ENCODE results near the gene COL25A1. TPM values are rescaled to one million over a fixed set of nuclear protein-coding genes. Genes with fewer than 3 reads are reported as not detected.
"Not testable (repeated sequence)": the region's sequence is repeated elsewhere in the genome, so short reads cannot be mapped to it uniquely, and the experiment has no call there.

COL25A1 gene
- polyA plus RNA-seq, 1 experiment: not detected

DNA sequence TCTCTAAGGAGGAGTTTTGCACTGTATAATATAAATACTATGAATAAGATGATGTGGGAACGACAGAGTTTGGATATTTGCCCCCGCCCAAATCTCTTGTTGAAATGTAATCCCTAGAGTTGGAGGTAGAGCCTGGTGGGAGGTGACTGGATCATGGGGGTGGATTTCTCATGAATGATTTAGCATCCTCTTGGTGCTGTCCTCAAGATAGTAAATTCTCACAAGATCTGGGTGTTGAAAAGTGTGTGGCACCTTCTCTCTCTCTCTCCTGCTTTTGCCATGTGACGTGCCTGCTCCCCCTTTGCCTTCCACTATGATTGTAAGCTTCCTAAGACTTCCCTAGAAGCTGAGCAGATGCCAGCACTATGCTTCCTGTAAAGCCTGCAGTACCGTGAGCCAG, 298.0 kb downstream of the COL25A1 start:
- H3K27me3 ChIP-seq (ENCODE audit: control insufficient read depth, insufficient read depth, low read length): peaks cover 1% of the 10 kb centered on the region; the same call in 1 of the 2 replicates
- POLR2A ChIA-PET: no interaction called here
- TF ChIP-seq, protein P1, sequence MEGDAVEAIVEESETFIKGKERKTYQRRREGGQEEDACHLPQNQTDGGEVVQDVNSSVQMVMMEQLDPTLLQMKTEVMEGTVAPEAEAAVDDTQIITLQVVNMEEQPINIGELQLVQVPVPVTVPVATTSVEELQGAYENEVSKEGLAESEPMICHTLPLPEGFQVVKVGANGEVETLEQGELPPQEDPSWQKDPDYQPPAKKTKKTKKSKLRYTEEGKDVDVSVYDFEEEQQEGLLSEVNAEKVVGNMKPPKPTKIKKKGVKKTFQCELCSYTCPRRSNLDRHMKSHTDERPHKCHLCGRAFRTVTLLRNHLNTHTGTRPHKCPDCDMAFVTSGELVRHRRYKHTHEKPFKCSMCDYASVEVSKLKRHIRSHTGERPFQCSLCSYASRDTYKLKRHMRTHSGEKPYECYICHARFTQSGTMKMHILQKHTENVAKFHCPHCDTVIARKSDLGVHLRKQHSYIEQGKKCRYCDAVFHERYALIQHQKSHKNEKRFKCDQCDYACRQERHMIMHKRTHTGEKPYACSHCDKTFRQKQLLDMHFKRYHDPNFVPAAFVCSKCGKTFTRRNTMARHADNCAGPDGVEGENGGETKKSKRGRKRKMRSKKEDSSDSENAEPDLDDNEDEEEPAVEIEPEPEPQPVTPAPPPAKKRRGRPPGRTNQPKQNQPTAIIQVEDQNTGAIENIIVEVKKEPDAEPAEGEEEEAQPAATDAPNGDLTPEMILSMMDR (IDR thresholded peaks at IDR 0.05; ENCODE audit: insufficient read depth, low read depth, low read length): no peak
- DNase-seq (ENCODE audit: low read depth): no peak
- no peak overlapping the region for H3K4me3 ChIP-seq (ENCODE audit: low read depth, low read length)
- no peaks in the 10 kb centered on the region for H3K36me3 ChIP-seq (ENCODE audit: control insufficient read depth, insufficient read depth, low read length)
- CTCF ChIA-PET: no interaction called here

DNA sequence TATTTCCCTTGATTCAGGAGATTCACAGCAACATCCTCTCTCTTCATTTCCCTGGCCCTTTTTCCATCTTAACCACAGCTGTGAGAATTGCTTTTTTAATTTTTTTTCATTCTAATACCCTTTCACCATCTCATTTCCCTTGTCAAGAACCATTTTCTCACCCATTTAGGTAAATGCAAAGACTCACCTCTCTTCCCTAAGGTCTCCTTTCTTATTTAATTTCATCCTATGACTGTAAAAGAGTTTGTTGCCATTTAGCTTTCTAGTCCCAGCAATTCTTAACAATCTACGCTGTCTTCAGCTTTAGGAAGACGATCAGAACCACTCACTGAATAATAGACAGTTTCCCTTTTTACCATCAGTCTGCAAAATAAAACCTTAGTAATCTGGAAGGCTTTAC, 298.5 kb downstream of the COL25A1 start:
- ChIA-PET POLR2A (no interaction called here), CTCF (no interaction called here)
- no peak for DNase-seq (ENCODE audit: low read depth)
- H3K27me3 ChIP-seq (ENCODE audit: control insufficient read depth, insufficient read depth, low read length): peaks cover 1% of the 10 kb centered on the region; the same call in 1 of the 2 replicates
- TF ChIP-seq, protein P1 (IDR thresholded peaks at IDR 0.05; ENCODE audit: insufficient read depth, low read depth, low read length): no peak
- H3K4me3 ChIP-seq (ENCODE audit: low read depth, low read length): no peak overlapping the region
- H3K36me3 ChIP-seq (ENCODE audit: control insufficient read depth, insufficient read depth, low read length): no peaks in the 10 kb centered on the region

DNA sequence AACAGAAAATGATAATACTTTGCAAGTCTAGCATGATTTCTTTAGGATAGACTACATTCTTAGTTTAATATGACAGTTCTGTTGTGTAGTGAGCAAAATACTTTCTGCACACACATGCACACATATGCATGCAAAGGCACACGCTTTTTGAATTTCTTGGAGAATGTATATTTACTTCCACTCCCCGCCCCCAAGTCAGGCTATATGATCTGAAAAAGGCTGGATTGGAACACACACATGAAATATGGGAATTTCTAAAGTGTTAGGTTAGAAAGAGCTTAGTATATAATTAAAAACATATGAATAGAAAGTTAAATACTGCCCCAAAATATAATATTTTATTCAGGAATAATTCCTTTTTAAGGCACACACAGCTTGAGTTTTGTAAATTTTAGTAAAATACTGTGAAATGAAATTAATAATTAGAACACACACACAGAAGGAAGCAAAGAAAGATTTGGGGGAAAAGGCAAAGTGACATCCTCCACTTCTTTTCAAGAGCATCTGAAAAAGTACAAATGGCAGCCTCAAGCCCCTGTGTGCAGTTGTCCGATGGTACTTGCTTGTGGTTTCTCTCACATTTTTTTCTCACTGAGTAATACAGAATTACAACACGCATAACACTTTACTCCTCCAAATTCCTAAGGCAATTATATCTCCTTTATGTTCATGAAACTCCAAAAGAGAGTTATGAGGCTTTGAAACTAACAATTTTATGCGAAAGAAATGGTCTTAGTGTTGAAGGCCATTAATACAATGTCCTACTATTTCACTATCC, 310.7 kb downstream of the COL25A1 start:
- ChIA-PET POLR2A (no interaction called here), CTCF (no interaction called here)
- TF ChIP-seq, protein P1 (IDR thresholded peaks at IDR 0.05; ENCODE audit: insufficient read depth, low read depth, low read length): no peak
- DNase-seq (ENCODE audit: low read depth): no peak
- Histone ChIP-seq H3K4me3 (ENCODE audit: low read depth, low read length) (no peak overlapping the region), H3K36me3 (ENCODE audit: control insufficient read depth, insufficient read depth, low read length) (no peaks in the 10 kb centered on the region), H3K27me3 (ENCODE audit: control insufficient read depth, insufficient read depth, low read length) (no peaks in the 10 kb centered on the region)

DNA sequence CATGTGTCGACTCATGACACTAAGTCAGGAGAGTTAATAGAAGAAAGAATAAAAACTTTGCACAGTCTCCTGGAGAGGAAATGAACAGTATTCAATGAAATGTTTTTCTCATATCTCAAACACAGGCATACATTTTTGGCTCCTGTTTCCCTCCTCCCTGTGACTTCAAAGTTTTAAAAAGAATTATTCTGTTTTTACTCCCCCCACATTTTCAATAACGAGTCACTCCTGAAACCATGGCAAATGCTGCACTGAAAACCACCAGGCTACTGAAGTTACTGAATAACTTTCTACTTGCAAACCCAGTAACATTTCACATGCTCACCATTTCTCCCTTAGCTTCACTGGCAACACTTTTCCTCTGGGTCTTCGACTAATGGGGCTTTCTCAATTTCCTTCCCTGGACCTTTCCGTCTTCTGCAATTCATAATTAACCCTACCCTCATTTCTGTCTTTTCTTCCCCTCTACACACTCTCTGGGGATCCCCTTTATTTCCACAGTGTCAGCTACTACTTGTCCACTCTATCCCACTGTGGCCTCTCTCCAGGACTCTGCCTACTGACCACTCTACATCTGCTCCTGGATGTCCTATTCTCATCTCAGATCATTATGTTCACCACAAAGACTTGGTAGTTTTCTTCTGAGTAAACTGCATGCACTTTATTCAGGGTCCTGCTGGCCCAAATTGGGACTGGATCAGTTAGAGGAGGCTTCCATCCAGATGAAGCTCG, 313.8 kb downstream of the COL25A1 start:
- H3K36me3 ChIP-seq (ENCODE audit: control insufficient read depth, insufficient read depth, low read length): no peaks in the 10 kb centered on the region
- no peaks in the 10 kb centered on the region for H3K27me3 ChIP-seq (ENCODE audit: control insufficient read depth, insufficient read depth, low read length)
- no peak overlapping the region for H3K4me3 ChIP-seq (ENCODE audit: low read depth, low read length)
- POLR2A ChIA-PET: no interaction called here
- TF ChIP-seq, protein P1 (IDR thresholded peaks at IDR 0.05; ENCODE audit: insufficient read depth, low read depth, low read length): no peak
- DNase-seq (ENCODE audit: low read depth): no peak
- CTCF ChIA-PET: interaction anchor here (1.0 kb wide), 1 partner anchor 117 kb away, joined by 3 read pairs; no protein-coding TSS in a partner anchor

GRCh38 chr4:108984495-108984894, 318.0 kb downstream of the COL25A1 start:
- H3K36me3 ChIP-seq (ENCODE audit: control insufficient read depth, insufficient read depth, low read length); POLR2A ChIA-PET; H3K4me3 ChIP-seq (ENCODE audit: low read depth, low read length); H3K27me3 ChIP-seq (ENCODE audit: control insufficient read depth, insufficient read depth, low read length); DNase-seq (ENCODE audit: low read depth); CTCF ChIA-PET: not testable (repeated sequence)

Data from BJ (cell line).